Activated CD4-positive, alpha-beta T cell treated with anti-CD3 and anti-CD28 coated beads, Interleukin-2, amount 50 U/mL, for 4 hours (primary cell): ENCODE results near the gene CMTM2.
"Not testable (repeated sequence)": the region's sequence is repeated elsewhere in the genome, so short reads cannot be mapped to it uniquely, and the experiment has no call there.

Source experiments
- DNase-seq, 2 experiments: peaks; one replicate each; pipeline ENCODE4 v3.0.0-alpha.2; 2020

Gene CMTM2

DNA sequence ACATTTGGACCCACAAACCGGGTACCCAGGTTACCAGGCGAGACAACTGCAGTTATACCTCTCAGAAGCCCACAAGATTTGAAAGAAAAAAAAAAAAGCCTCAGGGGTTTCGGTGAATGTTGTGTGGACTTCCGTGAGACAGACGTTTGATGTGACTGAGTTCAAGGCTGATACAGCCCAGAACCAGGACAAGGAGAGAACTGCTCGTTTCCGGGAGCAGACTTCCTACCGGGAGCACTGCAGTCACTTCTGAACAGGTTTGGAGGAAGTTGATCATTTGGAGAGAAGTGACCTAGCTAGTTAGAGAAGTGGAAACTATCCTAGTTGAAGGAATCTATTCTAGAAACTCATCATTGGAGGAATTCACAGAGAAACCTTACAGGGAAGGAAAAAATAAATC is 26.0 kb upstream of the CMTM2 start:
- DNase-seq, result no peak

DNA sequence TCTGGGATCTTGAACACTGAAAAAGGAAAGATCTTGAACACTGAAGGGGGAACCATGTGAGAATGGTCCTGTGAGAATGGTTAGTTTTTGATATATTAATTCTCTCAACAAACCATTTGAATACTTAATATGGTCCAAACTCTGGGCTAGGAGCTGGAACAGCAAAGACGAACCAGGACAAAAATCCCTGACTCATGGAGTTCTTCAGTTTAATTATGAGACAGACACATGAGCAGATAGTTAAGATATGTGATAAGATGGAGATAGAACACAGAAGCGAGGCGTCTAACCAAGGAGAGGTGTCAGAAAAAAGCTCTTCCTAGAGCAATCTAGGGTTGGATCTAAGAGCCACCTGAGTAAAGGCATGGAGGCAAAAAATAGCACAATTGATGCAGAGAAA is 25.2 kb upstream of the CMTM2 start:
- DNase-seq, result no peak

DNA sequence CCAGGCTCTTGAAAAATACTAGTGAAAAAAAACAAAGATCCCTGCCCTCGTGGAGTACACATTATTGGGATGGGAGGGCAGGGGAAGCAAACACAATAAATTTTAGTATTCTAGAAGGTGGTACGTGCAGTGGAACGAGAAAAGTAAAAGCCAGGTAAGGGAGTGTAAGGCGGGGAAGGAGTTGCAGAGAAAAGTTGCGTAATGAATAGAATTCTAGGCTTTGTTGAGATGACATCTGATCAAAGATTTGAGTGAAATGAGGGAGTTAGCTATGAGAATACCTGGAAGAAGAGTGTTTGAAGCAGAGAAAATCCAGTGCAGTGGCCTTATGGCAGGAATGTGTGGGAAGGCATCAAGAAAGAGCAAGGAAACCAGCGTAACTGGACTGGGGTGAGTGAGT is 24.8 kb upstream of the CMTM2 start:
- no peak for DNase-seq

DNA sequence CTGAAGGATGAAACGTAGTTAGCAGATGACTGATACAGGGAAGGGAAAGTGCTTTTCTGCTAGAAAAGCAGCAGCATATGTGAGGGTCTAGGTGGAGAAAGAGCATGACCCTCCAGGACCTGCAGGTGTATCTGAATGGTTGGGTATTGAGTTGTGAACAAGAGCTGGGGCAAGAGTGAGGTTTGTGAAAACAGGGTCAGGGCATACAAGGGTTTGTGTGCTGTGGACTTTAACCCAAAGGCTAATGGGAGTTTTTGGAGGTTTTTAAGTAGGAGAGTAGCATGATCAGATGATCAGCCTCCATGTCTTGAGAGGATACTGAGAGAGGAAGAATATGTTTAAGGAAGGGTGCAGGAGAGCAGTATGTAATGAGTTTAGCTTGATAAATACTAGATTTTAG is 19.2 kb upstream of the CMTM2 start:
- DNase-seq, result no peak

DNA sequence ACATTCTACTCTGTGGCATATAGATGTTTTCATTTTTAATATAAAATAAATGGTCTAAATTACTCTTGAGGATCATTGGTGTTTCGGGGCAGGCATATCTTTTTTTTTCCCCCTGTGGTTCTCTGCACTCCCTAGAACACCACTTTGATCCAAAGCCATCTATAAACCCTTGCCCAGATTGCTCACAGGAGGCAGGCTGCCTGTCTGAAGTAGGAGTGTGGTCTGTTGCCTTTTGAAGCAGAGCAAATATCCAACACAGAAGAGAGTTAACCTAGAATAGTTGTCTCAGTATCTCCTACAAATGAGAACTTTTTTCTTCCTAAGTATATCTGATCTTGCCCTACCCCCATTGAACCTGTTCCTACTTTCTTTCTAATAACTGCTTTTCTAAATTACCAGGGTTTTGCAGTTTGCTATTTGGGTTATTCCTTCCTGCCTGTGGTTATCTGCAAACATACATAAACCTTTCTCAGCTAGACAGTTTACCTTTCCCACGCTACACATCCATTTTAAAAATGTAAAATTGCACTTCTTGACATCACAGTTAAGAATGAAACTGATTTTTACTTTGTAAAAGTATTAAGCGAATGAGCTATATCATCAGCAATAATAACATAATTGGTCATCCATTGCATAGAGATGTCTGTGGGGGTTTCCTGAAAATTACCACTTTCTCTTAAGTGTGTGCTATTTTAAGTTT is 17.7 kb upstream of the CMTM2 start:
- DNase-seq, result no peak

DNA sequence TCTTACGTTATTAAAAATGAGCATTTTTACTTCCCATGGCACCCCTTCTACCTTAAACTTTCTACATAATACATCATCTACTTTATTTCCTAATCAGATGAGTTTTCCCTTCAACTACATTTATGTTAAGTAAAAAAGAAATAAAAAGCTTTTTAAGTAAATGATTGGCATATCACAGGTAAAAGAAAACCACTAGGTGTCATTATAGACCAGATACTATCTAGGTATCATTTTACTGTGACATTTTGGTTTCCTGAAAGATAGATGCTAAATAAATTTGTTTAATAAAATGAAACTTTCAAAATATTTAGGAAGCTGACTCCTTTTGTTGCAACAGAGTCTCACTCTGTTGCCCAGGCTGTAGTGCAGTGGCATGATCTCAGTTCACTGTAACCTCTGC is 16.9 kb upstream of the CMTM2 start:
- no peak for DNase-seq

DNA sequence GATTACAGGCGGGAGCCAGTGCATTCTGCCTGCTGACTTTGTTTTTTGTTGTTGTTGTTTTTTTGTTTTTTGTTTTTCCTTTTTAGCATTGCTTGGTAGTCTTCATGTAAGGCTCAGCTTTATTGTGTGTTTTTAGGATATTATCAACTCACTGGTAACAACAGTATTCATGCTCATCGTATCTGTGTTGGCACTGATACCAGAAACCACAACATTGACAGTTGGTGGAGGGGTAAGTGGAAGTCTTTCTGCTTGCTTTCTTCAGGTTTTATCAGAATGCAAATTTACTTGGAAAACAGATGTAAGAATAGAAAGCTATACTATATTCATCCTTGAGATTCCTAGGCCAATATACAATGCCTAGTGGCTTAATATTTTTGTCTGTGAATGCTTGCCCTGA is 16.3 kb upstream of the CMTM2 start:
- no peak for DNase-seq

DNA sequence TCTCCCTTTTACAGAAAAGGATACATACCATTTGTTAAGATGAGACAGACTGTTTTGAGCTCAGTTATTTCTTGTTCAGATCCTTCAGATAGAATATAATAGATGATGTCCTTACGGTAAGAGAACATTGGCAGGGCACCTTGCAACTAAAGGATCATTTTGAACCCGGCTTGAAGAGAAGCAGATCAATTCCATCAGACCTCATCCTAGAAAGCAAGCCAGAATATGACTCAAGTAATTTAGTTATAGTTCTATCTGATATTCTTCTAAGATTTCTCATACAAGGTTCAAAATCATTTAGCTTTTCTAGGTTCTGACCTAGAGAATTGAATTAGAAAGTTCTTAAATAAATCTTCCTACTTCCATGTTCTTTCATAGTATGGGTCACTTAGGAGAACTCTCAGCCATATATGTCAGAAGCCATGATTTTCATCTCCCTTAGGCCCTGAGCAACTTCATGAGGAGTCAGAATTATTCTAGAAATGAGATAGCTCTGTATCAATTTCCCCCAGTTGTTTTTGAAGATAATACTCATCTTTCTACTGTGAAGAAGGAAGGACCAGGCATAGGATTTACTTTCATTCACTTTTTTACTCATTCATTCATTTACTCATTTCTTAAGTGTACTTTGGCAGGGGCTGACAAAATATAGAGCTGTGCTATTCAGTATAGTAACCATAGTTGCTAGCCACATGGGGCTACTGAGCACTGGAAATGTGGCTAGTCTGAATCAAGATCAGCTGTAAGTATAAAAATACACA is 15.5 kb upstream of the CMTM2 start:
- no peak for DNase-seq

DNA sequence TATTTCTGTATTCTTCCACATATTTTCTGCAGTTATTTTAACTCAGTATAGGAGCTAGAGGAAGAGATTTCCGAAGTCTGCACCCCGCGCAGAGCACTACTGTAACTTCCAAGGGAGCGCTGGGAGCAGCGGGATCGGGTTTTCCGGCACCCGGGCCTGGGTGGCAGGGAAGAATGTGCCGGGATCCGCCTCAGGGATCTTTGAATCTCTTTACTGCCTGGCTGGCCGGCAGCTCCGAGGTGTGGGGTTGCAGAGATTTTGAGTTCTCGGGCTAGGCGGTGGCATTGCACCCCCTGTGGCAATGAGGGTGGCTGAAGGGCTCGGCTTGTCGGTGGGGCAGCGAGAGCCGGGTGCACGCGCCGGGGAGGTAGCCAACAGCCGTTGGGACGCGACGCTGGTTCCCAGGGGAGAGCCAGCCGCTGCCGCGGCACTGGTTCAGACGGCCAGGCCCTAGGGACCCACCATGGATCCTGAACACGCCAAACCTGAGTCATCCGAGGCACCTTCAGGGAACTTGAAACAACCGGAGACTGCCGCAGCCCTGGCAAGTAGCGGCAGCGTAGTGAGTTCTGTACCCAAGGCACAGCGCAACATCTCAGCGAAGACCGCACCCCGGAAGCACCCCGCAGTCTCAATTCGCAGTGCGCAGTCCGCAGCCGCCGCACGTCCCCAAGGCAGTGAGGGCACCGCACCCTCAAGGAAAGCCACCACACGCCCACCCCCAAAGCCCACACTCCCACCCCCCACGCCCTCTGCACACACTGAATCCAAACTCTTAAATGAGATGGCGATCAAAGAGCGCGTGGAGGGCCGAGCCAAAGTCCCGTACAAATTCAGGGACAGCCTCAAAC is 13.0 kb upstream of the CMTM2 start, which contains the start of gene CMTM1:
Gene CMTM1, plus strand, starts transcription at position 389 of the 851 bp plus-strand sequence. Its CDS starts 75 bp downstream, at position 464.
- no peak for DNase-seq

DNA sequence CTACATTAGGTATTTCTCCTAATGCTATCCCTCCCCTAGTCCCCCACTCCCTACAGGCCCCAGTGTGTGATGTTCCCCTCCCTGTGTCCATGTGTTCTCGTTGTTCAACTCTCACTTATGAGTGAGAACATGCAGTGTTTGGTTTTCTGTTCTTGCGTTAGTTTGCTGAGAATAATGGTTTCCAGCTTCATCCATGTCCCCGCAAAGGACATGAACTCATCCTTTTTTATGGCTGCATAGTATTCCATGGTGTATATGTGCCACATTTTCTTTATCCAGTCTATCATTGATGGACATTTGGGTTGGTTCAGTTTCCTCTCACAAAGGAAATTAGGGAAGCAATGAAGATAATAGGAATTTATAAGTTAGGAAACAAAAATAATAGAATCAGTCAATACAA is 12.0 kb upstream of the CMTM2 start:
- DNase-seq, result not testable (repeated sequence)

DNA sequence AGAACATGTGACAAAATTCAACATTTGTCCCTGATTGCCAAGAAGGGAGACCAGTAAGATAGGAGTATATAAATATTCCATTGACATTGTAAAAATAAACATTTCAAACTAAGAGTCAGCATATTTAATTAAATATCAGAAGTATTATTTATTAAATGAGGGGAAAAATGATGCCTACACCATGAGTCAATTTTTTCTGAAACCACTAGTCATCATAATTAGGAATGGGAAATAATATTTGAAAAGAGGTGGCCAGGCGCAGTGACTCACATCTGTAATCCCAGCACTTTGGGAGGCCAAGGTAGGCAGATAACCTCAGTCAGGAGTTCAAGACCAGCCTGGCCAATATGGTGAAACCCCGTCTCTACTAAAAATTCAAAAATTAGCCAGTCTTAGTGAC is 10.9 kb upstream of the CMTM2 start:
- no peak for DNase-seq

DNA sequence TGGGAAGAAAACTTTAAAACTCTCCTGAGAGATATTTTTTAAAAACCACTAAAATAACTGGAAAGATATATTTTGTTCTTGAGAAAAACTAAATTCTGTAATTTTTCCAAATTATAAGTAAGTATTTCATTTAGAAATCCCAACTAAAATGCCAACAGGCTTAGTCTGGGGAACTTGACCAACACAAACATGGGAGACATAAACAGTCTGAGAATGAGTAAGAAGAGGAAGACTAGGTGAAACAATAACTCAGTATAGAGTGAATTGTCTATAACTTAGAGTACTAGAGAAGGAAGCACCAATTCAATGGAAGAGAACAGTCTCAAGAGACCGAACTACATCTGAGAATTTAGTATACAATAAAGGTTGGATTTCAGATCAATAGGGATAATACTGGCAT is 10.1 kb upstream of the CMTM2 start:
- no peak for DNase-seq

DNA sequence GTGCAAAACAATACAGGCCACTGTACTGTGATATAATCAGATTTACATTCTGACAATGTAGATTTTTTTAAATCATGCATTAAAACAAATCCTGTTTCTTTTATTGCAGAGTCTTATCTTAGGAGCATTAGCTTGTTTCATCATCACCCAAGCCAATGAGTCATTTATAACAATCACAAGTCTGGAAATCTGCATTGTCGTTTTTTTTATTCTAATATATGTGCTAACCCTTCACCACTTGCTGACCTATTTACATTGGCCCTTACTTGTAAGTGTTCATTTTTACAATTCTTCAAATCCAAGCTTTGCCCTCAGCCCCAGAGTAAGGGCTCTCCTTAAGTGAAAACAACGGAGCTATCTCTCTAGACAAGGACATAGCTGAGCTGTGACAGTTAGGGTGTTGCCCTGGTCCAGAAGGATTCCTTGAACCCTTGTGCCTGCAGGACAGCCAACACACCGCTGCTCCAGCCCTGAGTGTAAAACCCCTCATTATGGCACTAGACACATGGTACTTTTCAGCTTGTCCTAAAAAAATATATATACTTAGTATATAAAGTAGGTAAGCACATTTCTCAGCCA is 9.3 kb upstream of the CMTM2 start:
- no peak for DNase-seq

DNA sequence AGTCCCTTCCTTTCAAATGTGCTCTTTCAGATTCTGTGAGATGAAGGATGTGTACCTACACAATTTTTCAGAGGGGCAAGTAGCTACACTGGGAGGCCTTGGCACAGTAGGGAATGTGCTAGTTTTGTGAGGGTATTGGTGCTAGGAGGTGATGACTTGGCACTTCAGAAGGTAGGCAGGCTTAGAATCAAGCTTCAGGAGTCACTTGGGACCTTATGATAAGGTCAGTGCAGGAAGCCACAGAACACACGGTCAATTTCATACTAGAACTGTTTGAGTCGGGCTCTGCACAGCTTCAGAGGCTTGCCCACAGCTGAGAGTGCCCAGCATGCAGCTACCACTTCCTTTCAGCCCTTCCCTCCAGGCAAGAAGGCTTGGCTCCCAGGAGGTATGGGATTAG is 6.9 kb upstream of the CMTM2 start:
- DNase-seq, result no peak

DNA sequence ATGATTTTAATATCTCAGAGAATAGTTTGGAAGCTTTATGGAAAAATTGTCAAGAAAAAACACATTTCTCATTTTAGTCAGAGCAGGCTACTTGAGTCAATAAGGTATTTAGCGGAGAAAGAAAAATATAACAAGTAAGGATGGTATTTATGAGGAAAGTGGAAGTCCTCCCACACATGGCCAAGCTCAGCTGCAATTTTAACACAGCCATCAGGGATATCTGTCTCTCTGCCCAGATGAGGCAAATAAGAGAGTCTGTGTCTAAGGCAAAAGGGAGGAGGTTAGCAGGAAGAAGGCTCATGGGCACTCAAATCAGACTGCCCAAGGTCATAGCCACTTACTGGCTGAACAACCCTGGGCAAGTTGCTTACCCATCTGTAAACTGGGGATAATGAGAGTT is 5.2 kb upstream of the CMTM2 start:
- no peak for DNase-seq

DNA sequence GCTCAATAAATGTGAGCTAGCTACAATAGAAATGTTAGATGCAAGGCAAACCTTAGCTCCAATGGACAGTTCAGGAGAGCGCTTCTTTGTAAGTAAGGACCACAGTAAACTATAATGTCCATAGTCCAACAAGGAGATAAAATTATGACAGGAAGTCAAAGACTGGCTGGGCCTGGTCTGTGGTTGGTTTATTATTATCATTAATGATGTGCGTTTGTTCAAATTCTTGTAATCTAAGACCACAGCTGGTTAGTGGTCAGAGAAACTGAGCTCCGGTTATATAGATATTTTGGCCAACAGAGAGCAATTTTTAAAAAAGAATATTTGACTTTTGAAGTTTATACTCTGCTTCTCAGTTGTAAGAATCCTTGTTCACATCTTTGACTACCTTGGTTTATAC is 4.7 kb upstream of the CMTM2 start:
- DNase-seq, result no peak

DNA sequence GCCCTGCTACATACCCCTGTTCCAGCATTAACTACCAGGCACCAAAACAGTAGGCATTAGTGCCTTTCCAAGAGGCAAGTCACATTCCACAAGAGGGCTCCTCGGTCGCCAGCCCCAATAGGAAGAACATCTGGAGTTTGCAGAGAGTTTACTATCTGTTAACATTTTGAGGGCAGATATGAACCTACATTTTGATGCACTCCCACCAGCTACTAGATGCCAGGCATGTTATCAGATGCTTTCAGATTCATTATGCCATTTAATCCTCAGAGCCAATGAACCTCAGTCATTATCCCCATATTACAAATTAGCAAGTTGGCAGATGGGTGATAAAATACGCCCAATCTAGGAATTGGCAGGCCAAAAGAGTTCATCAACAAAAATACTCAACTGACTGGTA is 4.2 kb upstream of the CMTM2 start:
- DNase-seq, result no peak

DNA sequence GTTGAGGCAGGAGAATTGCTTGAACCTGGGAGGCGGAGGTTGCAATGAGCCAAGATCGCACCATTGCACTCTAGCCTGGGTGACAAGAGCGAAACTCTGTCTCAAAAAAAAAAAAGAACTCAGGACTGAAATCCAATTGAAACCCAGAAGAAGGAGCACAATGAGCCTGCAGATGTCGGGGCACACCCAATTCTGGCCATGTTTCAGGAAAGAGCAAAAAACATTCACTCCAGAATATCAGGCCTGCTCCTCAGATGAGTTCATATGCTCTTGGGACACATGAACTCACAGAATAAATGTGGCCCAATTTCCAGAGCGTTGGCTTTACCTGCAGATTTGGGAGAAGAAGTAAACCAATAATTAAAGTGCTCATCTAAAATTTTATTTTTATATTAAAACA is 3.0 kb upstream of the CMTM2 start:
- DNase-seq, result no peak

DNA sequence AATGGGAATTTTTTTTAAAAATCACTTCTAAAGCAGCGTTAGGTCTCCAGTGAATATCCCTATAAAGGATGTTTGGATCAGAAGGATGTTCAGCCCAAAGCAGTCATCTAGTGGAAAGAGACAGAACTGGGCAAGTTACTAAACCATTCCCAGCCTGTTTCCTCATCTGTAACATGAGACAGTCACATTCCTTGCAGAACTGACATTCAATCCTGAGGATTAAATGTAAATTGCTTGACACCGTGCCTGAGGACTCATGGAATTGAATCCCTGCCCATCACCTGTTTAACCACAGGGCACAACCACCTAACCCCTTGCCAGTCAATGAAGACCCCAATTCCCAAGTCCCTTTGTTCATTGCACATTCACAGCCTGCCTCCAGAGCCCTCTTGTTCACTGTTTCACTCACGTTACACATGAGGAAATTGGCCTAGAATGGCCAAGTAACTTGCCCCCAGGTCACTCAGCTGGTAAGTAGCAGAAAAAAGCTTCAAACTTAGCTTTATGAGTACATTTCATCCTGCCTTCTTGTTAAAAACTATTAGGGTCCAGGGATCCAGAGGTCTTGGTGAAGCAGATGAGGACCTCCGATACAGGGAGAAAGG is 1.4 kb downstream of the CMTM2 start:
- DNase-seq, result no peak

DNA sequence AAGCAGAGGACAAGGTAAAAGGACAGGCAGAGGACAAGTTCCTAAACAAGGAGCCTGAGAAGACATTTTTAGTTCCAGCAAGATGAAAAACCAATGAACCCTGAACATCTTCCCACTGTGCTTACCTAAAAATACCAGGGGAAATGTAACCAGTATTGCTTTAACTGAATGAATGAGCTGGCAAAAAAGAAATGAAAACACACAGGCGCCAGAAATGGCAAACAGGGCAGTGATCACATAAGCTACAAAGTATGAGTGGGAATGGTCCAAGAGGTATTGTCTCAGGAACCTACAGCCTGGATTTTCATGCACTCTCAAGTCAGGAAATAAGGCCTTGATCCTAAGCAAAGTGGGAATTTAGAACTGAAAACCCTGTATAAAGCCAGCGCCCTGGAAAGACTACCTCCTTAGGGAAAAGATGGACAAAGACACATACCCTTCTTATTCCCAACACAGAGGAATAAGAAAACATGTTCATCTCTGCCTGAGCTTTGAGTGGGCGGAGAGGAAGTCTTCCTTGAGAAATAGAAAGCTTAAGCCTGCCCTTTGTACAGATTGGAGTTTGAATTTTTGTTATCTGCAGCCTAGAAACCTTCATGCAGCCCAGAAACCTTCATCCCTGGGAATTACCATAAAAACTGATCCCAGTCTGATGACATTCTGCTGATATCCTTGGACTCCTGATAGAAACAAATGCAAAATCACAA is 2.1 kb downstream of the CMTM2 start:
- DNase-seq, result no peak

DNA sequence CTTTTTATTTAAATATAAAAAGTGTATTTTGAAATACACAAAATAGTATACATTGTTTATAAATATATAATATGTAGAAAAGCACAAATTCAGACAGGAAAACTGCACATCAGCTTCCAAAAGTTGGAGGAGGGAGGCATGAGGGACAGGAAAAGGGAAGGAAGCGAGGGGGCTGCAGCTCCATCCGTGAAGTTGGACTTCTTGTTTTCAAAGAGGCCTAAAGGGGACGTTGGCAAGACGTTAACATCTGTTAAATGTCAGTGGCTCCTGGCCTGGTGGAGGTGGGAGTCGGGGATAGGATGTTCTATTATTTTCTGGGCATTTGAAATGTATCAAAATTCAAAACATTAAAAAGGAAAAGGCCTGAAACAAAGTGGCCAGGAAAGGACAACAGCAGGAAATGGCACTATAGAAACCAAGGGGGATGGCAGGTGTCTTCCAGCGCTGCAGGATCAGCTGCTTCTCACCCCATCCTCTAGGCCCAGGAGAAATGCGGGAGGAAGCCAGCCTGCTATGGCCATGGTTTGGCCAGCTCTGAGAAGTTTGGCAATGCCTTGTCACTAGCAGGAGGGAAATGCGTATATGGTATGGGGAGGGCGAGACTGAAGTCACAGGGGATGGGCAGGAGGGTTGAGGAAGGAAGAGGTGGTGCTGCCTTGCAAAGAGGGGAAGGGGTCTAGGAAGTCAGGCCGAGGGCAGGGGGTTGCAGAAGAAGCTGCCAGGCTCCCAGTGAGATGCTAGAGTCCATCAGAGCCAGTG is 6.4 kb downstream of the CMTM2 start:
- DNase-seq, result no peak
